ENCODE measurements around the gene NMUR2.

- TF ChIP-seq POLR2AphosphoS5 (IDR thresholded peaks at IDR 0.05; ENCODE audit: borderline replicate concordance, low read depth, low read length) (no peak), EZH2 (IDR thresholded peaks at IDR 0.05) (no peak), FOXP2 (optimal IDR thresholded peaks at IDR 0.05; ENCODE audit: control extremely low read depth, extremely low read length, insufficient read depth) (no peak)
Observed at GRCh38 chr5:152355061-152355460, 50.0 kb downstream of the NMUR2 start.
